Omental fat pad (tissue), 4 donors: ENCODE data around the gene DNASE2. TPM values are rescaled to one million over a fixed set of nuclear protein-coding genes. Genes with fewer than 3 reads are reported as not detected.

ENCODE experiments used
- ATAC-seq: fragments of 150-250 bp; one replicate; pipeline ENCODE4 v1.9.1; 2016; ENCODE audit warnings: mild to moderate bottlenecking, moderate library complexity; ENCODE audit not compliant: low FRiP score
- DNase-seq: peaks from one replicate; pipeline ENCODE4 v3.0.0-alpha.2; 2019; ENCODE audit warnings: low spot score
- total RNA-seq, 4 donors: library from RNA; depleted of rRNA; stranded (reverse); fragments of >200 nt; gene quantifications; one replicate each; pipeline ENCODE4 v1.1.0, GENCODE V29; 2016
- TF ChIP-seq, protein P1 (sequence below), 3 donors: fragments of 450-650 bp; IDR thresholded peaks; one replicate each; pipeline ENCODE4 v1.5.1; 2016 to 2017; ENCODE audit warnings: antibody characterized with exemption in 3 of 3, mild to moderate bottlenecking in 3 of 3, moderate library complexity in 2 of 3

The DNASE2 gene
- total RNA-seq, 4 donors from 2014 or later, result 24.6 to 36.9 (median 28.4) TPM

DNA sequence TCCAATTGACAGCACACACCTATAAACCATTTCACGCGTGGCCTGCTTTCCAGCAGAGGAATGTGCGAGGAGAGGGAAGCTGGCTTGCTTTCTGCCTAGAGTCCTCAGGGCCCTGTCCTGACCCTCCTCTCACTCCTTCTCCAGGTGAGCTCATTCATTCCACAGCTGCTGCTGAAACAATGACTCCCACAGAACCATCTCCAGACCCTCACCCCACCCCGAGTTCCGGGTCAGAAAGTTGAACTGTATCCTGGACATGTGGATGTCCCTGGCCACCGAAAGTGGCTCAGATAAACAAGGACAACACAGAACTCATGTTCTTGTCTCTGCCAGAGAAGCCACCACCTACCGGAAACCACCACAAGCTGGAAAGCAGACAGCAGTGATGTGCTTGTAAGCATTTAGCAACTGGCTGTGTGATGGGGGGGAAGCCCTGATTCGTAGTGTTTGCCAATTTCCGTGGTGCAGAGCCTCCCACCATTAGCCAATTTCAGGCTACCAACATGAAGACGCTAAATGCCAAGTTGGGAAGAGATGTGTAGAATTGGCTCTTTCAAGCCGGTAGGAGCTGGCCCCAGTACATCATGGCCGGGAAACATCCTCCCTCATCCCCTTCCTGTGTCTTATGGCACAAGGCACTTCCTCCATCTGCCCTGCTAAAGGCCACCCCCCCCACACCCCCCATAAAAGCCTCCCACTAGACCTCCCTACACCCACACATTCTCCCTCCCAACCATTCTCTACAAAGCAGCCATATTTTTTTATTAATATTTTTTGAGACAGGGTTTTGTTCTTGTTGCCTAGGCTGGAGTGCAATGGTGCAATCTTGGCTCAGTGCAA, 32.8 kb upstream of the DNASE2 start:
- TF ChIP-seq, protein P1, sequence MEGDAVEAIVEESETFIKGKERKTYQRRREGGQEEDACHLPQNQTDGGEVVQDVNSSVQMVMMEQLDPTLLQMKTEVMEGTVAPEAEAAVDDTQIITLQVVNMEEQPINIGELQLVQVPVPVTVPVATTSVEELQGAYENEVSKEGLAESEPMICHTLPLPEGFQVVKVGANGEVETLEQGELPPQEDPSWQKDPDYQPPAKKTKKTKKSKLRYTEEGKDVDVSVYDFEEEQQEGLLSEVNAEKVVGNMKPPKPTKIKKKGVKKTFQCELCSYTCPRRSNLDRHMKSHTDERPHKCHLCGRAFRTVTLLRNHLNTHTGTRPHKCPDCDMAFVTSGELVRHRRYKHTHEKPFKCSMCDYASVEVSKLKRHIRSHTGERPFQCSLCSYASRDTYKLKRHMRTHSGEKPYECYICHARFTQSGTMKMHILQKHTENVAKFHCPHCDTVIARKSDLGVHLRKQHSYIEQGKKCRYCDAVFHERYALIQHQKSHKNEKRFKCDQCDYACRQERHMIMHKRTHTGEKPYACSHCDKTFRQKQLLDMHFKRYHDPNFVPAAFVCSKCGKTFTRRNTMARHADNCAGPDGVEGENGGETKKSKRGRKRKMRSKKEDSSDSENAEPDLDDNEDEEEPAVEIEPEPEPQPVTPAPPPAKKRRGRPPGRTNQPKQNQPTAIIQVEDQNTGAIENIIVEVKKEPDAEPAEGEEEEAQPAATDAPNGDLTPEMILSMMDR (IDR thresholded peaks at IDR 0.05), result no peak
- ATAC-seq (no peak), DNase-seq (no peak)

DNA sequence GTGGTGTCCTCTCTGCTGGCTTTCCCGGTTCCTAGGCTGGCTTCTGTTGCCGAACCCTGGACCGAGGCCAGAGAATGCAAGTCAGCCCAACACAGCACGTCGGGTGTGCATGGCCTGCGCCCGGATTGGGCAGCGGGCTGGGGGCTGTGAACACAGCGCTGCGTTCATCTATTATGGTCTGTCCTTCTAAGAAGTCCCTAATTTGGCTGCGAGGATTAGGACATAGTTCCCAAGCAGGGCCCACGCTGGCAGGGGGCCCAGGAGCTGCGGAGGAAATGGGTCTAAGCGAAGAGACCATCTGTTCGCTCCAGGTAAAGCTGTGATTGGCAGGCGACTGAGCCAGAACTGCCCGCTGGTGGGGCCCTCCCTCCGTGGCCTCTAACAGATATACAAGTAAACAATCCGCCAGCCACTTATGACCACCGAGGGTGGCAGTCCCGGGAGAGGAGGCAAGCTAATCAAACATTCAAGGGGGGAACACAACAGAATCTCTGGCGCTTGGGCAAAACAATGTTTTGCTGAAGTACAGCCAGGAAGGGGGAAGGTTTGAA, 31.8 kb upstream of the DNASE2 start:
- peak; percentile 57 for ATAC-seq
- TF ChIP-seq, protein P1 (IDR thresholded peaks at IDR 0.05), result no peak
- DNase-seq, result no peak

DNA sequence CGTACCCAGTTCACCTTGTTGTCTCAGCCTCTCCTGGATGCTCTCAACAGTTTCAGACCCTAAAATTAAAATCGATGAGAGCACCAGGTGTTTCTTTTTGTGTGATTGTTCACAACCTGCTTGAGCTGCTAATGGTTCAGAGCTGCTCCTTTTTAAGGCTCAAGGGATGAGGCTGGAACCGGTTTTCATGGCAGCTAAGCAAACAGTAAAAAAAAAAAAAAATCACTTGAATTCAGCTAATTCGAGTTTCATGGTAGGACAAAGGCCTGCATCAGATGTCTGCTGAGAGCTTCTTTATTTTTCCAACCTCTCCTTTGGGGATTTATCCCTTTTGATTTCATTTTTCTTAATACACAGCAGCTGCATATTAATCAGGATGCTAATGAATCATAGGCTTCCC, 31.3 kb upstream of the DNASE2 start:
- TF ChIP-seq, protein P1 (IDR thresholded peaks at IDR 0.05), result no peak
- ATAC-seq, result no peak
- no peak for DNase-seq

DNA sequence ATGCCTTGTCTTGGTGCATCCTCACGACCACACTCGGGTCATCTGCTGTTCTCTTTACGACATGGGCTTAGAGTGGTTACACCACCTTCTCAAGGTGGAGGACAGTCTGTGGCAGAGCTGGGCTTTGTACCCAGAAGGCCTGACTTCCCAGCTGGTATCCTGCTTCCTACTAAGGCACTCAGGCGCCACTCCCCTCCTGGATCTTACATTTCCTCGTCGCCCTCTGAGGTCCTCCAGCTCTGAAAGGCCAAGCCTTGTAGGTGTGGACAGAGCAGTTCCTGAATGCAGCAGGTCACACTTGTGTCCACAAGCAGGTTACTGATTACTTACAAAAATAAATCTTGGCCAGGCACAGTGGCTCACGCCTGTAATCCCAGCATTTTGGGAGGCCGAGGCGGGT, 25.9 kb upstream of the DNASE2 start:
- ATAC-seq (no peak), DNase-seq (no peak)
- TF ChIP-seq, protein P1 (IDR thresholded peaks at IDR 0.05), result no peak

DNA sequence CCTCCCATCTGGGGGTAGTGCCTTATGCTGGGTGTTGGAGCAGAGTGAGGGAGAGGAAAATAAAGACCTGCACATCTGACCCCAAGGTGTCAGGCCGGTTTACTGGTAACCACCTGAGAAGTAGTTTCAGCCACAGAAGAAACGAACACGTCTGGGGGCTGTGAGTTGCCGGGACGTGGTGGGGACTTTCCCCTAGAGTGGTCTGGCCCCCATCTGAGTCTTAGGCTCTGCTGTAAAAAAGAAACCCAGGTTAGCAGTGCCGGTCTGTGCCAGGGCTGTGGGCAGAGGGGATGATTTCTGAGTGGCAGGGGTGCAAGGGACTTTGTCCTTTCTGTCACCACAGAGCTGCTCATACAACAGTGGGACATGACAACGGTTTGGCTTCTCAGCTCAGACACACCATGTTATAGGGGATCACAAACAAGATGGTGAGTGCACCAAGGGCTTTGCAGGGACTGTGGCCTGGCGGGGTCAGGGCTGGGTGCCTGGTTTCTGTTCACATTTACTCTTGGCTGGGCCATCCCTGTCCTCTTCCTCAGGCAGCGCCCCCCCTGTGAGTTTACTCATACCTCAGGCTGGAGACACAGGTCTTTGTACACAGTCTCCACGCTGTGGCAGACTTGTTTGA, 18.8 kb upstream of the DNASE2 start:
- DNase-seq (no peak), ATAC-seq (no peak)
- TF ChIP-seq, protein P1 (IDR thresholded peaks at IDR 0.05), result no peak

DNA sequence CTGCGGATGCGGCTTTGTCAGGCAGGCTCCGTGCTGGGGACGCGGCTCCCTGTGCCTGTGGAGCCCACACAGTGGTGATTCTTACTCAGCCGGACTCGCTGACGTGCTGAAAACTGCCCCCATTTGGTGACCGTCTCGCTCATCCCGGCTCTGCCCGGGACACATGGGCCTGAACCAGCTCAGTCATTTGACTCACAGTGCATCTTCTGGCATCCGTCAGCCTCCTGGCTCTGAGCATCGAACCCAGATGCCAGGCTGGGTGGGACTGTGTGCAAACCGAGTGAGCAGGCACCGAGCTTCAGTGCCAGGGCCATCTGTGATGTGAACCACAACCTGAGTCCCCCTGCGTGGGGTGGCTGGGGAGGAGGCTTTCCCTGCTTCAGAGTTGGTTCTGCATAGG, 15.2 kb upstream of the DNASE2 start:
- DNase-seq (no peak), ATAC-seq (no peak)
- TF ChIP-seq, protein P1 (IDR thresholded peaks at IDR 0.05), result no peak
